ENCODE data around the gene IPO5. TPM values are rescaled to one million over a fixed set of nuclear protein-coding genes. Genes with fewer than 3 reads are reported as not detected.

Gene IPO5
- polyA plus RNA-seq, 3 donors, result 17.5 to 21.6 (median 20.7) TPM

- no peak overlapping the region for H3K4me2 ChIP-seq (replicated peaks; ENCODE audit: extremely low read depth, low read length, poor library complexity, severe bottlenecking)
- no peak for TF ChIP-seq CTCF (IDR thresholded peaks at IDR 0.05)
- no peaks in the 10 kb centered on the region for H4K20me1 ChIP-seq (ENCODE audit: insufficient read depth, low read length)
- no peaks in the 10 kb centered on the region for H3K27me3 ChIP-seq (ENCODE audit: control insufficient read depth in 2 of 2, insufficient read depth in 2 of 2, low read length in 2 of 2)
- no peaks in the 10 kb centered on the region for H3K4me1 Mint-ChIP-seq
- no peaks in the 10 kb centered on the region for H3K27me3 Mint-ChIP-seq (ENCODE audit: low read depth in 3 of 3)
- no peaks in the 10 kb centered on the region for H3K79me2 ChIP-seq (ENCODE audit: insufficient read depth, low read length)
- no peak for DNase-seq
- H3K4me3 Mint-ChIP-seq, result no peak overlapping the region
- no peak overlapping the region for H2AFZ ChIP-seq (ENCODE audit: insufficient read depth, low read depth, low read length, poor library complexity, severe bottlenecking)
- intact Hi-C loops (cut with micrococcal nuclease), result no loop called here
- H3K27ac ChIP-seq (ENCODE audit: low read depth in 1 of 2, low read length in 2 of 2), result no peak overlapping the region
- H3K36me3 Mint-ChIP-seq, result peaks cover 53 to 61% of the 10 kb centered on the region in 2 donors
- H3K9me3 Mint-ChIP-seq, result no peaks in the 10 kb centered on the region
- no peaks in the 10 kb centered on the region for H3K4me1 ChIP-seq (ENCODE audit: control insufficient read depth in 1 of 2, insufficient read depth in 2 of 2, low read length in 2 of 2)
- H3K4me3 ChIP-seq (replicated peaks in 1 of 3; ENCODE audit: low read depth in 2 of 3, low read length in 3 of 3), result no peak overlapping the region
- H3K9ac ChIP-seq (ENCODE audit: insufficient read depth, low read length, poor library complexity, severe bottlenecking), result no peak overlapping the region
- no CpG with 5 or more reads among the region's 1 CpG for WGBS (ENCODE audit: insufficient coverage)
- H3K9me3 ChIP-seq (replicated peaks in 1 of 2; ENCODE audit: control insufficient read depth in 1 of 2, insufficient read depth in 1 of 2, low read length in 2 of 2), result no peaks in the 10 kb centered on the region
- peaks cover 46 to 71% of the 10 kb centered on the region in 2 donors for H3K36me3 ChIP-seq (replicated peaks in 1 of 2; ENCODE audit: control insufficient read depth in 1 of 2, insufficient read depth in 2 of 2, low read length in 2 of 2)
- no peak overlapping the region for H3K27ac Mint-ChIP-seq
Measured at GRCh38 chr13:98022210-98022609, 68.7 kb downstream of the IPO5 start.

DNA sequence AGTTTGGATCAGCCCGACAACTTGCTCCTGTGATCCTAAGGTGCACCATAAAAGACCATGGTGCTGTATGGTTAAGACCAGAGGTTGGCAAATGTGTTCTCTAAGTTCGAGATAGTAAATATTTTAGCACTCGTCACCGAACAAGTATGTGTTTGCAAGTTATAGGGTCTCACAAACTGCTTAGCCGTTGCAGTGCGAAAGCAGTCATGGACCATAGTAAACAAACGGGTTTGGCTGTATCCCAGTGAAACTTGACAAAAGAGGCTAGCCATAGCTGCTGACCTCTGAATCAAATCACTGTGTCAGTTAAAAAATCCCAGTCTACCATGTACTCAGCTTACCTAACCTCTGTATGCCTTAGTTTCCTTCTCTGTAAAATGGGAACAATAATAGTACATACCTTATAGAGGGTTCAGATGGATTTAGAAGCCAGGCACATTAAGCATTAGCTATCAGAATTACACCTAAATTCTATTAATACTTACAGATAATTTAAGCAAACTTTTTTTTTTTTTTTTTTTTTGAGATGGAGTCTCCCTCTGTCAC, 72.1 kb downstream of the IPO5 start:
- Histone ChIP-seq H3K4me2 (replicated peaks; ENCODE audit: extremely low read depth, low read length, poor library complexity, severe bottlenecking) (no peak overlapping the region), H3K9me3 (replicated peaks in 1 of 2; ENCODE audit: control insufficient read depth in 1 of 2, insufficient read depth in 1 of 2, low read length in 2 of 2) (no peaks in the 10 kb centered on the region), H4K20me1 (ENCODE audit: insufficient read depth, low read length) (no peaks in the 10 kb centered on the region), H3K4me1 (ENCODE audit: control insufficient read depth in 1 of 2, insufficient read depth in 2 of 2, low read length in 2 of 2) (no peaks in the 10 kb centered on the region), H3K79me2 (ENCODE audit: insufficient read depth, low read length) (no peaks in the 10 kb centered on the region), H2AFZ (ENCODE audit: insufficient read depth, low read depth, low read length, poor library complexity, severe bottlenecking) (no peak overlapping the region), H3K4me3 (replicated peaks in 1 of 3; ENCODE audit: low read depth in 2 of 3, low read length in 3 of 3) (no peak overlapping the region), H3K27ac (ENCODE audit: low read depth in 1 of 2, low read length in 2 of 2) (no peak overlapping the region), H3K9ac (ENCODE audit: insufficient read depth, low read length, poor library complexity, severe bottlenecking) (no peak overlapping the region), H3K36me3 (replicated peaks in 1 of 2; ENCODE audit: control insufficient read depth in 1 of 2, insufficient read depth in 2 of 2, low read length in 2 of 2) (peaks cover 19 to 38% of the 10 kb centered on the region in 2 donors), H3K27me3 (ENCODE audit: control insufficient read depth in 2 of 2, insufficient read depth in 2 of 2, low read length in 2 of 2) (no peaks in the 10 kb centered on the region)
- Mint-ChIP-seq H3K4me3 (no peak overlapping the region), H3K4me1 (no peaks in the 10 kb centered on the region), H3K27me3 (ENCODE audit: low read depth in 3 of 3) (peaks cover 0 to 2% (median 0%) of the 10 kb centered on the region in 3 donors), H3K27ac (no peak overlapping the region), H3K9me3 (peaks cover 0 to 1% (median 0%) of the 10 kb centered on the region in 7 donors), H3K36me3 (peaks cover 26 to 30% of the 10 kb centered on the region in 2 donors)
- 96% methylated on average over 6 of the region's 7 CpGs for WGBS (ENCODE audit: insufficient coverage)
- intact Hi-C loops (cut with micrococcal nuclease), result no loop called here
- DNase-seq, result no peak
- TF ChIP-seq CTCF (IDR thresholded peaks at IDR 0.05), result no peak
